Adipocyte (in vitro differentiated cells): ENCODE measurements around the gene SELENOI.
"Not testable (repeated sequence)": the region's sequence is repeated elsewhere in the genome, so short reads cannot be mapped to it uniquely, and the experiment has no call there.

Source experiments
- DNase-seq: peaks from one replicate; pipeline ENCODE4 v3.0.0-alpha.2; 2015; ENCODE audit warnings: low read depth
- H3K27me3 ChIP-seq: replicated peaks from 2 replicates; pipeline ENCODE4 v1.7.0; 2013; ENCODE audit warnings: mild to moderate bottlenecking, low read length, moderate library complexity; ENCODE audit not compliant: control insufficient read depth, insufficient read depth
- H3K36me3 ChIP-seq: 2 replicates; pipeline ENCODE4 v1.7.0; 2013; ENCODE audit warnings: low read length, mild to moderate bottlenecking, moderate library complexity; ENCODE audit not compliant: control insufficient read depth, insufficient read depth, severe bottlenecking
- H3K4me1 ChIP-seq: 2 replicates; pipeline ENCODE4 v1.7.0; 2013; ENCODE audit warnings: mild to moderate bottlenecking, low read length, moderate library complexity; ENCODE audit not compliant: control insufficient read depth, insufficient read depth
- H3K4me3 ChIP-seq: 2 replicates; pipeline ENCODE4 v1.7.0; 2013; ENCODE audit warnings: mild to moderate bottlenecking, low read length, moderate library complexity
- H3K9ac ChIP-seq: 2 replicates; pipeline ENCODE4 v1.7.0; 2013; ENCODE audit warnings: mild to moderate bottlenecking, low read length, moderate library complexity
- H3K9me3 ChIP-seq: 2 replicates; pipeline ENCODE4 v1.7.0; 2013; ENCODE audit warnings: mild to moderate bottlenecking, low read length, moderate library complexity; ENCODE audit not compliant: control insufficient read depth

Gene SELENOI

GRCh38 chr2:26312471-26312870, 33.5 kb upstream of the SELENOI start:
- Histone ChIP-seq H3K4me3 (no peak overlapping the region), H3K4me1 (peaks cover 4% of the 10 kb centered on the region), H3K36me3 (no peaks in the 10 kb centered on the region), H3K27me3 (peaks cover 23% of the 10 kb centered on the region), H3K9me3 (no peaks in the 10 kb centered on the region), H3K9ac (no peak overlapping the region)
- no peak for DNase-seq

DNA sequence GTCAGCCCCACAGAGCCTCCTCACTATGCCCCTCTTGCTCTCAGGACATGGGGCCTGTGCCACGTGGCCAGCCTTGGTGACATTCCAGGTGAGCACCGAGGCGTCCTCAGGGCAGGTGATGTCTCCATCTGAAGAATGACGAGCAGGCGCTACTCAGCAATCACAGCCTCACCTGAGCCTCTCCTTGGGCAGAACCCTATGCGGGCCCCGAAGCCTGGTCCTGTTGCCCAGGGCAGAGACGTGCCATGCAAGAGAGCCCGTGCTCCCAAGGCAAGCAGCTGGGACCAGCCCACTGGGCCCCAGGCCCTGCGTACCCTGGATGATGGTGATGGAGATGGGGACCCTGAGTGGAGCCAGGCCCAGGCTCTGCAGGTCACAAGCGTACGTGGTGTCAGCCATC, 32.5 kb upstream of the SELENOI start:
- Histone ChIP-seq H3K36me3 (no peaks in the 10 kb centered on the region), H3K4me1 (peaks cover 8% of the 10 kb centered on the region)

DNA sequence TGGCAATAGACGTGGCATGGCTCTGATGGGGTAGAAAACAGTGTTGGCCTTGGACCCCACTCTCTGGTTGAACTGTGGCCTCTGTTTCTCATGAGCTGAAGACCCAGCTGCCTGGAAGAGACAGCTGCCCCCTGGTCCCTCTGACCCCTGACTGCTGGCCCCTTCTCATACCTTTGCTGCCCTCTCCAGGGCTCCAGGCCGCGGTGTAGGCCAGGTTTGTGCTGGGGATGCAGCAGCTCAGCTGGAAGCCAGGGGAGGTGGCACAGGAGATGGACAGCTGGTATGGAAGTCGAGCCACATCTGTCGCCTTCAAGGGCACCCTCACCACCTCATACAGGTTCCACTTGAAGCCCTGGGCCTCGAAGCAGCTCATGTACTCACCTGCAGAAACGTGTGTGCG, 31.7 kb upstream of the SELENOI start:
- Histone ChIP-seq H3K4me3 (no peak overlapping the region), H3K4me1 (peaks cover 8% of the 10 kb centered on the region), H3K36me3 (no peaks in the 10 kb centered on the region), H3K27me3 (peaks cover 23% of the 10 kb centered on the region), H3K9me3 (no peaks in the 10 kb centered on the region), H3K9ac (no peak overlapping the region)
- no peak for DNase-seq

More for the DNA sequence above, 32.5 kb upstream of the SELENOI start:
- Histone ChIP-seq H3K27me3 (peaks cover 23% of the 10 kb centered on the region), H3K9me3 (no peaks in the 10 kb centered on the region), H3K4me3 (no peak overlapping the region), H3K9ac (no peak overlapping the region)
- no peak for DNase-seq

- H3K27me3 ChIP-seq, result peaks cover 21% of the 10 kb centered on the region
- H3K36me3 ChIP-seq, result no peaks in the 10 kb centered on the region
- H3K4me1 ChIP-seq, result peaks cover 8% of the 10 kb centered on the region
- no peak overlapping the region for H3K9ac ChIP-seq
- H3K9me3 ChIP-seq, result no peaks in the 10 kb centered on the region
- no peak for DNase-seq
- H3K4me3 ChIP-seq, result no peak overlapping the region
These were observed 29.9 kb upstream of the SELENOI start for GRCh38 chr2:26316041-26316440.

- peaks cover 16% of the 10 kb centered on the region for H3K27me3 ChIP-seq
- H3K9me3 ChIP-seq, result no peaks in the 10 kb centered on the region
- DNase-seq, result no peak
- peaks cover 8% of the 10 kb centered on the region for H3K4me1 ChIP-seq
- no peak overlapping the region for H3K9ac ChIP-seq
- H3K36me3 ChIP-seq, result no peaks in the 10 kb centered on the region
- no peak overlapping the region for H3K4me3 ChIP-seq
These were observed 29.1 kb upstream of the SELENOI start for GRCh38 chr2:26316845-26317244.

DNA sequence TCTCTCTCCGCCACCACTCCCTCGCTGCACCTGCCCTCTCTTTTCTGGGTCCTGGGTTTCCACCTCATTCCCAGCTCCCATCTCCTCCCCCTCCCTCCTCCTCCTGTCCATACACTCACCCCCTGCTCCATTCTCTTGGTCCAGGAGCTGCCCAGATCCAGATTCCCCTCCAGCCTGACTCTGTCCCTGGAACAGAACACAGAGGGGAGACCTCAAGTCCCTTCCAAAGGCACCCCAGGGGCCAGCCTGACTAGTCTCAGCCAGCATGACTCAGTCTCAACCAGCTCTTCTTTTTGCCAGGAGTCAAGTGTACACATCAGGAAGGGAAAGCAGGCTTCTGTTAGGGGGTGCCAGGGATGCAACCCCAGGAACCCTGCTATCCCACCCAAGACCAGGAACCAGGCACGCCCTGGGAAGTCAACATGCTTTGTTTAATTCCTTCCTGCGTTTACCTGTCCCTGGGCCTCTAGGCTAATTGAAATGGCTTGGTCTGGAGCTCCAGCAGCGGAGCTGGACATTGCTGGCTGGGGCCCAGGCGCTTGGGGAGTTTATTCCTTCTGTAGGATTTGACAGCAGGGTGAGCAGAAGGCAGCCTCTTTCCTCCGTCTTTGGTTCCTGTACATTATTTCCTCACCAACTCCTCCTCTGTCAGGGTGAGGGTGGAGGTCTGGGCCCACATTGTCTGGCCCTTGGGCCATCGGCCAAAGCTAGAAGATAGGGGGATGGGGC, 28.4 kb upstream of the SELENOI start:
- Histone ChIP-seq H3K27me3 (peaks cover 16% of the 10 kb centered on the region), H3K36me3 (no peaks in the 10 kb centered on the region), H3K9ac (no peak overlapping the region), H3K4me3 (no peak overlapping the region), H3K9me3 (no peaks in the 10 kb centered on the region), H3K4me1 (peaks cover 8% of the 10 kb centered on the region)
- peak; percentile 8 for DNase-seq

DNA sequence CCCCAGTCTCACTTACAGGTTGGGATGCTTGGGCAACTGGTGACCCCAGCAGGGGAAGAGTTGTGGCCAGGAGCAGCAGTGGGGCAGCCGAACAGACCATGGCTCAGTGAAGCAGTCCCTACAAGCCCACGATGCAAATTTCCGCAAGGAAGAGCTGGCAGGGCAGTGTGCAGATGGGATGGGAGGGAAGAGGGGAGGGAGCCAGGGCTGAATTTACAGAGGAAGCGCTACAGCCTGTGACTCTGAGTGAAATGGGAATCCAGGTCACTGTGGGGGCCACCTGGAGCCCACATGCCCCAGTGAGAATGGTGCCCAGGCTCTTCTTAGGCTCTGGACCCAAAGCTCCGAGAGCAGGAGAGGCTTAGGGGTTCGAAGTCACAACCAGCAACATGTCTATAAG, 27.0 kb upstream of the SELENOI start:
- no peak overlapping the region for H3K4me3 ChIP-seq
- no peaks in the 10 kb centered on the region for H3K9me3 ChIP-seq
- H3K36me3 ChIP-seq, result no peaks in the 10 kb centered on the region
- peaks cover 16% of the 10 kb centered on the region for H3K27me3 ChIP-seq
- no peak overlapping the region for H3K9ac ChIP-seq
- DNase-seq, result no peak
- H3K4me1 ChIP-seq, result peaks cover 8% of the 10 kb centered on the region

DNA sequence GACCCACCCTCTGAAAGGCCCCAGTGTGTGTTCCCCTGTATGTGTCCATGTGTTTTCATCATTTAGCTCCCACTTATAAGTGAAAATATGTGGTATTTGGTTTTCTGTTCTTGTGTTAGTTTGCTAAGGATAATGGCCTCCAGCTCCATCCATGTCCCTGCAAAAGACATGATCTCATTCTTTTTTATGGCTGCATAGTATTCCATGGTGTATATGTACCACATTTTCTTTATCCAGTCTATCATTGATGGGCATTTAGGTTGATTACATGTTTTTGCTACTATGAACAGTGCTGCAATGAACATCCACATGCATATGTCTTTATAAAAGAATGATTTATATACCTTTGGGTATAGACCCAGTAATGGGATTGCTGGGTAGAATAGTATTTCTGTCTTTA, 21.5 kb upstream of the SELENOI start:
- peaks cover 21% of the 10 kb centered on the region for H3K4me1 ChIP-seq
- H3K4me3 ChIP-seq, H3K9me3 ChIP-seq, H3K9ac ChIP-seq, DNase-seq, H3K27me3 ChIP-seq, H3K36me3 ChIP-seq: not testable (repeated sequence)

DNA sequence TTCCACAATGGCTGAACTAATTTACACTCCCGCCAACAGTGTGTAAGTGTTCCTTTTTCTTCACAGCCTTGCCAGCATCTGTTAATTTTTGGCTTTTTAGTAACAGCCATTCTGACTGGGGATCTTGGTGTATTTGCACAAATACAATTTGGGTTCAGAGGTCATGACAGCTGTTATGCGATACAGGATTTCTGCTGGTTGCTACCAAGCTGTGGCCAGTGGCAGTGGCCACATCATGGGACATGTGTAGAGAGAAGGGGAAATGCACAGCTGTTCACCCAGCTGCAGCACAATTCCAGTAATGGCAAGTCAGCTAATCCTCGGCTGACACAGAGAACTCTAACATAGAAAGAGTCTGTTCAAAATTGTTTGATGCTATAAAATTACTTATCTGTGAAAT, 21.0 kb upstream of the SELENOI start:
- H3K27me3 ChIP-seq, result no peaks in the 10 kb centered on the region
- no peak overlapping the region for H3K9ac ChIP-seq
- no peak for DNase-seq
- no peaks in the 10 kb centered on the region for H3K36me3 ChIP-seq
- H3K4me1 ChIP-seq, result peaks cover 21% of the 10 kb centered on the region
- no peak overlapping the region for H3K4me3 ChIP-seq
- H3K9me3 ChIP-seq, result no peaks in the 10 kb centered on the region

DNA sequence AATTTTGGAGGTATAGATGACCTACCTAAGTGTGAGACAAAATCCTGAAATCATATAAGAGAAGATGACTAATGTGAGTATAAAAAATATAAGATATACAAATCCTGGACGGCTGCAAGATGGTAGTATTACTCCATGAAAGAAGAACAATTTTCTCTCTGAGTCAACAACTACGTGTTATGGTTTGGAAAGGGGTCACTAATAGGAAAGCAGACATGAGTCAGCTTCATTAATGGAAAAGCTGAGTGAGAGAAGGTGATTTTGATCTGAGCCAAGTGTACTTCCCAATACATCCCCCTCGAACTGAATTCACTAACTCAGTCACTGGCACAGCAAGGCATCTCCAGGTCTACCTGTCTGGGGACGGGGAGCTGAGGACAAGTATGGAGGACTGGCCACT, 20.1 kb upstream of the SELENOI start:
- no peaks in the 10 kb centered on the region for H3K27me3 ChIP-seq
- H3K9ac ChIP-seq, result no peak overlapping the region
- DNase-seq, result no peak
- H3K4me1 ChIP-seq, result peaks cover 27% of the 10 kb centered on the region
- H3K4me3 ChIP-seq, result no peak overlapping the region
- H3K9me3 ChIP-seq, result no peaks in the 10 kb centered on the region
- H3K36me3 ChIP-seq, result no peaks in the 10 kb centered on the region

GRCh38 chr2:26326514-26326913, 19.4 kb upstream of the SELENOI start:
- Histone ChIP-seq H3K4me3 (no peak overlapping the region), H3K4me1 (peaks cover 27% of the 10 kb centered on the region), H3K36me3 (no peaks in the 10 kb centered on the region), H3K9me3 (no peaks in the 10 kb centered on the region), H3K27me3 (no peaks in the 10 kb centered on the region), H3K9ac (no peak overlapping the region)
- DNase-seq, result no peak
